ENCODE measurements around the gene STAM2.
A peak's percentile ranks its signal among the peaks of the same experiment; 100 is the strongest.
"Not testable (repeated sequence)": the region's sequence is repeated elsewhere in the genome, so short reads cannot be mapped to it uniquely, and the experiment has no call there.

STAM2 gene

GRCh38 chr2:152198499-152198898, 22.9 kb upstream of the STAM2 start:
- H3K4me1 ChIP-seq (ENCODE audit: control insufficient read depth in 2 of 2, insufficient read depth in 1 of 2, low read depth in 1 of 2, low read length in 2 of 2), result peaks cover 2 to 3% of the 10 kb centered on the region in 2 donors
- no peak overlapping the region for H2BK5ac ChIP-seq (ENCODE audit: low read length)
- no CpG with 5 or more reads among the region's 2 CpGs for WGBS, 2 donors (ENCODE audit: extremely low coverage in 2 of 2, insufficient read length in 2 of 2, insufficient replicate concordance in 1 of 2)
- H3K4me3 ChIP-seq (ENCODE audit: low read length in 2 of 2), result no peak overlapping the region
- no peaks in the 10 kb centered on the region for H3K79me1 ChIP-seq (ENCODE audit: low read depth, low read length)
- no peak overlapping the region for H3K27ac ChIP-seq (replicated peaks; ENCODE audit: low read length)
- H4K91ac ChIP-seq (ENCODE audit: low read depth, low read length, poor library complexity), result no peak overlapping the region
- H3K36me3 ChIP-seq (replicated peaks in 1 of 2; ENCODE audit: control insufficient read depth in 2 of 2, insufficient read depth in 2 of 2, low read length in 2 of 2), result no peaks in the 10 kb centered on the region
- no peaks in the 10 kb centered on the region for H3K27me3 ChIP-seq (ENCODE audit: control insufficient read depth in 3 of 3, insufficient read depth in 3 of 3, low read depth in 1 of 3, low read length in 3 of 3)
- H3K4ac ChIP-seq (ENCODE audit: low read length), result no peak overlapping the region
- H3K23ac ChIP-seq (ENCODE audit: low read depth, low read length, poor library complexity), result no peak overlapping the region
- no peaks in the 10 kb centered on the region for H3K9me3 ChIP-seq (replicated peaks in 1 of 2; ENCODE audit: control insufficient read depth in 2 of 2, insufficient read depth in 1 of 2, low read depth in 1 of 2, low read length in 2 of 2)
- H3K14ac ChIP-seq (ENCODE audit: low read length), result no peak overlapping the region
- no peak for DNase-seq (ENCODE audit: low spot score)
- H2AFZ ChIP-seq (ENCODE audit: low read length), result no peak overlapping the region
- H3K4me2 ChIP-seq (ENCODE audit: insufficient read depth, low read length, poor library complexity, severe bottlenecking), result no peak overlapping the region
- no peak overlapping the region for H2BK120ac ChIP-seq (ENCODE audit: low read depth, low read length)
- no peak overlapping the region for H4K8ac ChIP-seq (ENCODE audit: low read depth, low read length)
- H2AK5ac ChIP-seq (ENCODE audit: low read depth, low read length), result no peak overlapping the region
- no peak overlapping the region for H3K9ac ChIP-seq (ENCODE audit: low read depth, low read length, poor library complexity)
- no peak overlapping the region for H3K18ac ChIP-seq (ENCODE audit: low read length)
- no peak overlapping the region for H2BK12ac ChIP-seq (ENCODE audit: low read length)
- no peak overlapping the region for H2BK15ac ChIP-seq (ENCODE audit: low read length)

GRCh38 chr2:152197508-152198284, 22.1 kb upstream of the STAM2 start:
- not testable (repeated sequence) for H3K79me1 ChIP-seq (ENCODE audit: low read depth, low read length); H4K91ac ChIP-seq (ENCODE audit: low read depth, low read length, poor library complexity); H2BK15ac ChIP-seq (ENCODE audit: low read length); H2BK12ac ChIP-seq (ENCODE audit: low read length); H3K4me2 ChIP-seq (ENCODE audit: insufficient read depth, low read length, poor library complexity, severe bottlenecking); H2BK120ac ChIP-seq (ENCODE audit: low read depth, low read length); DNase-seq (ENCODE audit: low spot score); H3K14ac ChIP-seq (ENCODE audit: low read length); H3K36me3 ChIP-seq (replicated peaks in 1 of 2; ENCODE audit: control insufficient read depth in 2 of 2, insufficient read depth in 2 of 2, low read length in 2 of 2); H3K27me3 ChIP-seq (ENCODE audit: control insufficient read depth in 3 of 3, insufficient read depth in 3 of 3, low read depth in 1 of 3, low read length in 3 of 3); H3K4me1 ChIP-seq (ENCODE audit: control insufficient read depth in 2 of 2, insufficient read depth in 1 of 2, low read depth in 1 of 2, low read length in 2 of 2); H3K18ac ChIP-seq (ENCODE audit: low read length); H2AK5ac ChIP-seq (ENCODE audit: low read depth, low read length); H3K9me3 ChIP-seq (replicated peaks in 1 of 2; ENCODE audit: control insufficient read depth in 2 of 2, insufficient read depth in 1 of 2, low read depth in 1 of 2, low read length in 2 of 2); H3K9ac ChIP-seq (ENCODE audit: low read depth, low read length, poor library complexity); H4K8ac ChIP-seq (ENCODE audit: low read depth, low read length); H3K27ac ChIP-seq (replicated peaks; ENCODE audit: low read length); H3K23ac ChIP-seq (ENCODE audit: low read depth, low read length, poor library complexity); H3K4me3 ChIP-seq (ENCODE audit: low read length in 2 of 2); H2AFZ ChIP-seq (ENCODE audit: low read length); H2BK5ac ChIP-seq (ENCODE audit: low read length); H3K4ac ChIP-seq (ENCODE audit: low read length)
- no CpG with 5 or more reads among the region's 1 CpG for WGBS, 2 donors (ENCODE audit: extremely low coverage in 2 of 2, insufficient read length in 2 of 2, insufficient replicate concordance in 1 of 2)

GRCh38 chr2:152189622-152190495, 14.3 kb upstream of the STAM2 start:
- Histone ChIP-seq H3K4me2 (ENCODE audit: insufficient read depth, low read length, poor library complexity, severe bottlenecking) (no peak overlapping the region), H2AFZ (ENCODE audit: low read length) (no peak overlapping the region), H4K8ac (ENCODE audit: low read depth, low read length) (no peak overlapping the region), H2BK15ac (ENCODE audit: low read length) (no peak overlapping the region), H3K23ac (ENCODE audit: low read depth, low read length, poor library complexity) (no peak overlapping the region), H3K9ac (ENCODE audit: low read depth, low read length, poor library complexity) (no peak overlapping the region), H2BK12ac (ENCODE audit: low read length) (no peak overlapping the region), H3K4ac (ENCODE audit: low read length) (no peak overlapping the region), H2AK5ac (ENCODE audit: low read depth, low read length) (no peak overlapping the region), H3K9me3 (replicated peaks in 1 of 2; ENCODE audit: control insufficient read depth in 2 of 2, insufficient read depth in 1 of 2, low read depth in 1 of 2, low read length in 2 of 2) (no peaks in the 10 kb centered on the region), H3K4me1 (ENCODE audit: control insufficient read depth in 2 of 2, insufficient read depth in 1 of 2, low read depth in 1 of 2, low read length in 2 of 2) (no peaks in the 10 kb centered on the region), H3K4me3 (ENCODE audit: low read length in 2 of 2) (no peak overlapping the region), H2BK120ac (ENCODE audit: low read depth, low read length) (no peak overlapping the region), H3K27ac (replicated peaks; ENCODE audit: low read length) (no peak overlapping the region), H3K36me3 (replicated peaks in 1 of 2; ENCODE audit: control insufficient read depth in 2 of 2, insufficient read depth in 2 of 2, low read length in 2 of 2) (no peaks in the 10 kb centered on the region), H2BK5ac (ENCODE audit: low read length) (no peak overlapping the region), H3K27me3 (ENCODE audit: control insufficient read depth in 3 of 3, insufficient read depth in 3 of 3, low read depth in 1 of 3, low read length in 3 of 3) (no peaks in the 10 kb centered on the region), H4K91ac (ENCODE audit: low read depth, low read length, poor library complexity) (no peak overlapping the region), H3K79me1 (ENCODE audit: low read depth, low read length) (no peaks in the 10 kb centered on the region), H3K14ac (ENCODE audit: low read length) (no peak overlapping the region), H3K18ac (ENCODE audit: low read length) (no peak overlapping the region)
- peak; percentile 36 for DNase-seq (ENCODE audit: low spot score)
- no CpG with 5 or more reads among the region's 8 CpGs for WGBS, 2 donors (ENCODE audit: extremely low coverage in 2 of 2, insufficient read length in 2 of 2, insufficient replicate concordance in 1 of 2)

- not testable (repeated sequence) for H3K27ac ChIP-seq (replicated peaks; ENCODE audit: low read length); H3K9me3 ChIP-seq (replicated peaks in 1 of 2; ENCODE audit: control insufficient read depth in 2 of 2, insufficient read depth in 1 of 2, low read depth in 1 of 2, low read length in 2 of 2); H2AFZ ChIP-seq (ENCODE audit: low read length); DNase-seq (ENCODE audit: low spot score); H2BK15ac ChIP-seq (ENCODE audit: low read length); H3K4ac ChIP-seq (ENCODE audit: low read length); H3K14ac ChIP-seq (ENCODE audit: low read length); H4K8ac ChIP-seq (ENCODE audit: low read depth, low read length); H2BK5ac ChIP-seq (ENCODE audit: low read length); H3K18ac ChIP-seq (ENCODE audit: low read length); H2BK120ac ChIP-seq (ENCODE audit: low read depth, low read length); H2AK5ac ChIP-seq (ENCODE audit: low read depth, low read length); H3K4me3 ChIP-seq (ENCODE audit: low read length in 2 of 2); H3K4me1 ChIP-seq (ENCODE audit: control insufficient read depth in 2 of 2, insufficient read depth in 1 of 2, low read depth in 1 of 2, low read length in 2 of 2); H3K23ac ChIP-seq (ENCODE audit: low read depth, low read length, poor library complexity); H3K9ac ChIP-seq (ENCODE audit: low read depth, low read length, poor library complexity); H4K91ac ChIP-seq (ENCODE audit: low read depth, low read length, poor library complexity); H3K79me1 ChIP-seq (ENCODE audit: low read depth, low read length); H3K36me3 ChIP-seq (replicated peaks in 1 of 2; ENCODE audit: control insufficient read depth in 2 of 2, insufficient read depth in 2 of 2, low read length in 2 of 2); H2BK12ac ChIP-seq (ENCODE audit: low read length); H3K4me2 ChIP-seq (ENCODE audit: insufficient read depth, low read length, poor library complexity, severe bottlenecking); H3K27me3 ChIP-seq (ENCODE audit: control insufficient read depth in 3 of 3, insufficient read depth in 3 of 3, low read depth in 1 of 3, low read length in 3 of 3)
- WGBS, 2 donors (ENCODE audit: extremely low coverage in 2 of 2, insufficient read length in 2 of 2, insufficient replicate concordance in 1 of 2), result no CpG with 5 or more reads among the region's 5 CpGs
These were observed 11.2 kb upstream of the STAM2 start for GRCh38 chr2:152186808-152187207.
